ENCODE results near the gene TRPV6. TPM values are rescaled to one million over a fixed set of nuclear protein-coding genes. Genes with fewer than 3 reads are reported as not detected.

The TRPV6 gene
- total RNA-seq, 1 experiment from 2014 or later = 1.7 TPM

GRCh38 chr7:142870566-142871259 lies 14.8 kb downstream of the TRPV6 start:
- Histone ChIP-seq H3K9me2 (ENCODE audit: insufficient read depth) (no peaks in the 10 kb centered on the region), H3K4me3 (replicated peaks in 1 of 2; ENCODE audit: low read depth in 1 of 2, low read length in 2 of 2) (no peak overlapping the region), H3K27me3 (ENCODE audit: insufficient read depth, low read length) (no peaks in the 10 kb centered on the region), H3K9ac (ENCODE audit: low read length) (no peak overlapping the region), H3K9me3 (ENCODE audit: control insufficient read depth in 1 of 2, insufficient read depth in 1 of 2, low read depth in 1 of 2, low read length in 2 of 2) (no peaks in the 10 kb centered on the region), H4K20me1 (ENCODE audit: insufficient read depth) (no peaks in the 10 kb centered on the region), H3K4me2 (ENCODE audit: low read length) (no peak overlapping the region), H2AFZ (ENCODE audit: low read depth, low read length, poor library complexity, severe bottlenecking) (no peak overlapping the region), H3K36me3 (ENCODE audit: control insufficient read depth in 1 of 2, insufficient read depth in 2 of 2, low read length in 2 of 2) (no peaks in the 10 kb centered on the region), H3K4me1 (ENCODE audit: control insufficient read depth in 1 of 2, insufficient read depth in 2 of 2, low read length in 2 of 2) (no peaks in the 10 kb centered on the region), H3K79me2 (ENCODE audit: insufficient read depth, low read length) (no peaks in the 10 kb centered on the region), H3K27ac (ENCODE audit: low read depth, low read length) (no peak overlapping the region)
- ChIA-PET CTCF (no interaction called here), POLR2A (no interaction called here), RAD21 (ENCODE audit: low non-redundant PET in 1 of 2, low total read pairs in 2 of 2, uncharacterized antibody in 2 of 2, unreplicated experiment in 2 of 2) (no interaction called here)
- DNase-seq (ENCODE audit: low read depth, low spot score) (no peak), ATAC-seq (no peak)
- no TSS peak for BruUV-seq (replicated peaks)
- TF ChIP-seq REST (IDR thresholded peaks at IDR 0.05; ENCODE audit: low read depth) (no peak), CEBPB (IDR thresholded peaks at IDR 0.05; ENCODE audit: low read depth) (no peak)
- intact Hi-C loops (cut with micrococcal nuclease) = no loop called here

GRCh38 chr7:142870147-142870559 lies 15.4 kb downstream of the TRPV6 start:
- ChIA-PET CTCF (no interaction called here), POLR2A (no interaction called here), RAD21 (ENCODE audit: low non-redundant PET in 1 of 2, low total read pairs in 2 of 2, uncharacterized antibody in 2 of 2, unreplicated experiment in 2 of 2) (no interaction called here)
- H3K9me2 ChIP-seq (ENCODE audit: insufficient read depth) = no peaks in the 10 kb centered on the region
- ATAC-seq (no peak), DNase-seq (ENCODE audit: low read depth, low spot score) (no peak)
- H3K79me2 ChIP-seq (ENCODE audit: insufficient read depth, low read length) = no peaks in the 10 kb centered on the region
- no TSS peak for BruUV-seq (replicated peaks)
- no peaks in the 10 kb centered on the region for H4K20me1 ChIP-seq (ENCODE audit: insufficient read depth)
- H3K4me1 ChIP-seq (ENCODE audit: control insufficient read depth in 1 of 2, insufficient read depth in 2 of 2, low read length in 2 of 2) = no peaks in the 10 kb centered on the region
- H3K36me3 ChIP-seq (ENCODE audit: control insufficient read depth in 1 of 2, insufficient read depth in 2 of 2, low read length in 2 of 2) = no peaks in the 10 kb centered on the region
- H3K4me2 ChIP-seq (ENCODE audit: low read length) = no peak overlapping the region
- H3K27ac ChIP-seq (ENCODE audit: low read depth, low read length) = no peak overlapping the region
- H3K27me3 ChIP-seq (ENCODE audit: insufficient read depth, low read length) = no peaks in the 10 kb centered on the region
- H3K9ac ChIP-seq (ENCODE audit: low read length) = no peak overlapping the region
- TF ChIP-seq JUND (IDR thresholded peaks at IDR 0.05) (no peak), FOSL1 (IDR thresholded peaks at IDR 0.05; ENCODE audit: low read depth) (no peak), POLR2A (IDR thresholded peaks at IDR 0.05; ENCODE audit: borderline replicate concordance, extremely low read depth, insufficient read depth, insufficient read length) (no peak), CBX3 (IDR thresholded peaks at IDR 0.05; ENCODE audit: low read depth) (no peak), ELF1 (IDR thresholded peaks at IDR 0.05; ENCODE audit: borderline replicate concordance, low read depth) (no peak), RAD21 (IDR thresholded peaks at IDR 0.05; ENCODE audit: low read depth) (no peak), REST (IDR thresholded peaks at IDR 0.05; ENCODE audit: low read depth) (no peak), YY1 (IDR thresholded peaks at IDR 0.05; ENCODE audit: extremely low read depth, insufficient replicate concordance, low read depth, low read length) (no peak), CEBPB (IDR thresholded peaks at IDR 0.05; ENCODE audit: low read depth) (no peak), SRF (IDR thresholded peaks at IDR 0.05; ENCODE audit: low read depth) (no peak)
- H2AFZ ChIP-seq (ENCODE audit: low read depth, low read length, poor library complexity, severe bottlenecking) = no peak overlapping the region
- no peaks in the 10 kb centered on the region for H3K9me3 ChIP-seq (ENCODE audit: control insufficient read depth in 1 of 2, insufficient read depth in 1 of 2, low read depth in 1 of 2, low read length in 2 of 2)
- intact Hi-C loops (cut with micrococcal nuclease) = no loop called here
- no peak overlapping the region for H3K4me3 ChIP-seq (replicated peaks in 1 of 2; ENCODE audit: low read depth in 1 of 2, low read length in 2 of 2)
